GM23338 (cell line): ENCODE results near the gene TMEM141. TPM values are rescaled to one million over a fixed set of nuclear protein-coding genes. Genes with fewer than 3 reads are reported as not detected.

ENCODE experiments used
- ATAC-seq: fragments of 200-7000 bp; cut with Tn5 transposase; 3 replicates; pipeline ENCODE4 v1.9.1; 2020
- DNase-seq: peaks from one replicate; pipeline ENCODE4 v3.0.0-alpha.2; 2015; ENCODE audit warnings: low spot score
- H2AFZ ChIP-seq: fragments of 200-600 bp; sonication (generic); 2 replicates; pipeline ENCODE4 v1.8.0; 2016; ENCODE audit warnings: antibody characterized with exemption, mild to moderate bottlenecking, moderate library complexity
- H3F3A ChIP-seq: fragments of 200-600 bp; sonication (generic); replicated peaks from 2 replicates; pipeline ENCODE4 v1.8.0; 2017; ENCODE audit warnings: antibody characterized with exemption, mixed run types, low read depth
- H3K27ac ChIP-seq: fragments of 200-600 bp; sonication (generic); 2 replicates; pipeline ENCODE4 v1.6.1; 2016; ENCODE audit warnings: low read depth
- H3K27me3 ChIP-seq: fragments of 200-600 bp; sonication (generic); 2 replicates; pipeline ENCODE4 v1.8.0; 2016; ENCODE audit warnings: mild to moderate bottlenecking, mixed run types, moderate library complexity; ENCODE audit not compliant: insufficient read depth
- H3K36me3 ChIP-seq: fragments of 200-600 bp; sonication (generic); 2 replicates; pipeline ENCODE4 v1.8.0; 2016; ENCODE audit warnings: mild to moderate bottlenecking; ENCODE audit not compliant: insufficient read depth
- H3K4me1 ChIP-seq: fragments of 200-600 bp; sonication (generic); 2 replicates; pipeline ENCODE4 v1.8.0; 2016; ENCODE audit warnings: mild to moderate bottlenecking, moderate library complexity; ENCODE audit not compliant: insufficient read depth
- H3K4me2 ChIP-seq: fragments of 200-600 bp; sonication (generic); 2 replicates; pipeline ENCODE4 v1.7.1; 2017; ENCODE audit warnings: mixed run types
- H3K4me3 ChIP-seq: fragments of 200-600 bp; sonication (generic); 2 replicates; pipeline ENCODE4 v1.6.1; 2016; ENCODE audit warnings: mixed run types
- H3K79me2 ChIP-seq: fragments of 200-600 bp; sonication (generic); replicated peaks from 2 replicates; pipeline ENCODE4 v1.8.0; 2017; ENCODE audit warnings: mild to moderate bottlenecking; ENCODE audit not compliant: insufficient read depth
- H3K9me2 ChIP-seq: fragments of 200-600 bp; sonication (generic); 2 replicates; pipeline ENCODE4 v1.8.0; 2017; ENCODE audit not compliant: insufficient read depth
- H4K20me1 ChIP-seq: fragments of 200-600 bp; sonication (generic); replicated peaks from 2 replicates; pipeline ENCODE4 v1.8.0; 2017; ENCODE audit warnings: mild to moderate bottlenecking; ENCODE audit not compliant: insufficient read depth
- H3K27ac Mint-ChIP-seq: 2 replicates; pipeline ENCODE4 v1.8.0; 2020; ENCODE audit warnings: inconsistent platforms, mild to moderate bottlenecking, moderate library complexity, mixed read lengths
- H3K27me3 Mint-ChIP-seq: 3 replicates; pipeline ENCODE4 v1.8.0; 2022; ENCODE audit warnings: low read depth, mild to moderate bottlenecking, moderate library complexity, mixed read lengths, inconsistent platforms; ENCODE audit not compliant: insufficient read depth, poor library complexity
- H3K36me3 Mint-ChIP-seq: 3 replicates; pipeline ENCODE4 v1.8.0; 2021; ENCODE audit warnings: low read depth, mild to moderate bottlenecking, inconsistent platforms, moderate library complexity, mixed read lengths
- H3K4me1 Mint-ChIP-seq: 3 replicates; pipeline ENCODE4 v1.8.0; 2020; ENCODE audit warnings: mild to moderate bottlenecking, inconsistent platforms, mixed read lengths
- H3K4me3 Mint-ChIP-seq: 3 replicates; pipeline ENCODE4 v1.8.0; 2021; ENCODE audit warnings: moderate library complexity, mild to moderate bottlenecking, inconsistent platforms, mixed read lengths
- H3K9me3 Mint-ChIP-seq: 3 replicates; pipeline ENCODE4 v1.8.0; 2020; ENCODE audit warnings: moderate library complexity, mild to moderate bottlenecking, inconsistent platforms, mixed read lengths
- EZH2 ChIP-seq: fragments of 200-600 bp; sonication (generic); IDR thresholded peaks from one replicate; pipeline ENCODE4 v1.8.0; 2017; ENCODE audit warnings: antibody characterized with exemption, mild to moderate bottlenecking, low read depth; ENCODE audit not compliant: unreplicated experiment
- EZH2phosphoT487 ChIP-seq: fragments of 200-600 bp; sonication (generic); IDR thresholded peaks from one replicate; pipeline ENCODE4 v1.8.1; 2018; ENCODE audit warnings: antibody characterized with exemption; ENCODE audit not compliant: unreplicated experiment
- JUNB ChIP-seq: IDR thresholded peaks from one replicate; pipeline ENCODE4 v1.6.1; 2016; ENCODE audit warnings: antibody characterized with exemption; ENCODE audit not compliant: unreplicated experiment
- NANOG ChIP-seq: IDR thresholded peaks from 2 replicates; pipeline ENCODE4 v1.6.1; 2016; ENCODE audit warnings: antibody characterized with exemption, borderline replicate concordance
- POLR2AphosphoS5 ChIP-seq: IDR thresholded peaks from 2 replicates; pipeline ENCODE4 v1.6.1; 2016; ENCODE audit warnings: antibody characterized with exemption, low read depth
- REST ChIP-seq: IDR thresholded peaks from one replicate; pipeline ENCODE4 v1.6.1; 2018; ENCODE audit warnings: antibody characterized with exemption; ENCODE audit not compliant: unreplicated experiment
- ZNF331 ChIP-seq: fragments of 250-450 bp; sonication (Bioruptor Pico); IDR thresholded peaks from 2 replicates; pipeline ENCODE4 v1.5.0; 2020; ENCODE audit warnings: low read depth, mild to moderate bottlenecking, moderate library complexity
- polyA plus RNA-seq: library from polyadenylated mRNA; unstranded; fragments of >200 nt; fragmentation: Nextera tagmentation; extraction: Ambion mirVana; gene quantifications from 2 replicates; pipeline ENCODE4 v1.2.1, GENCODE V29; 2016
- total RNA-seq: library from RNA; depleted of rRNA; stranded (reverse); fragments of >200 nt; shearing (Covaris generic); gene quantifications from 2 replicates; pipeline ENCODE4 v1.2.3, GENCODE V29; 2014
- TF ChIP-seq, protein P1 (sequence below): fragments of 250-450 bp; sonication (Bioruptor Pico); IDR thresholded peaks from 2 replicates; pipeline ENCODE4 v1.5.0; 2020; ENCODE audit warnings: mild to moderate bottlenecking, moderate library complexity

Gene TMEM141
- total and polyA plus RNA-seq, 2 experiments from 2014 or later: 71.4 to 90.5 TPM

GRCh38 chr9:136750526-136750925 is 40.6 kb upstream of the TMEM141 start:
- H3K4me1 ChIP-seq: no peaks in the 10 kb centered on the region
- H3K36me3 ChIP-seq: no peaks in the 10 kb centered on the region
- no peak for TF ChIP-seq REST
- no peak for TF ChIP-seq ZNF331 (CRISPR knock-in tag)
- no peak for TF ChIP-seq JUNB
- TF ChIP-seq EZH2: no peak
- TF ChIP-seq, protein P1, sequence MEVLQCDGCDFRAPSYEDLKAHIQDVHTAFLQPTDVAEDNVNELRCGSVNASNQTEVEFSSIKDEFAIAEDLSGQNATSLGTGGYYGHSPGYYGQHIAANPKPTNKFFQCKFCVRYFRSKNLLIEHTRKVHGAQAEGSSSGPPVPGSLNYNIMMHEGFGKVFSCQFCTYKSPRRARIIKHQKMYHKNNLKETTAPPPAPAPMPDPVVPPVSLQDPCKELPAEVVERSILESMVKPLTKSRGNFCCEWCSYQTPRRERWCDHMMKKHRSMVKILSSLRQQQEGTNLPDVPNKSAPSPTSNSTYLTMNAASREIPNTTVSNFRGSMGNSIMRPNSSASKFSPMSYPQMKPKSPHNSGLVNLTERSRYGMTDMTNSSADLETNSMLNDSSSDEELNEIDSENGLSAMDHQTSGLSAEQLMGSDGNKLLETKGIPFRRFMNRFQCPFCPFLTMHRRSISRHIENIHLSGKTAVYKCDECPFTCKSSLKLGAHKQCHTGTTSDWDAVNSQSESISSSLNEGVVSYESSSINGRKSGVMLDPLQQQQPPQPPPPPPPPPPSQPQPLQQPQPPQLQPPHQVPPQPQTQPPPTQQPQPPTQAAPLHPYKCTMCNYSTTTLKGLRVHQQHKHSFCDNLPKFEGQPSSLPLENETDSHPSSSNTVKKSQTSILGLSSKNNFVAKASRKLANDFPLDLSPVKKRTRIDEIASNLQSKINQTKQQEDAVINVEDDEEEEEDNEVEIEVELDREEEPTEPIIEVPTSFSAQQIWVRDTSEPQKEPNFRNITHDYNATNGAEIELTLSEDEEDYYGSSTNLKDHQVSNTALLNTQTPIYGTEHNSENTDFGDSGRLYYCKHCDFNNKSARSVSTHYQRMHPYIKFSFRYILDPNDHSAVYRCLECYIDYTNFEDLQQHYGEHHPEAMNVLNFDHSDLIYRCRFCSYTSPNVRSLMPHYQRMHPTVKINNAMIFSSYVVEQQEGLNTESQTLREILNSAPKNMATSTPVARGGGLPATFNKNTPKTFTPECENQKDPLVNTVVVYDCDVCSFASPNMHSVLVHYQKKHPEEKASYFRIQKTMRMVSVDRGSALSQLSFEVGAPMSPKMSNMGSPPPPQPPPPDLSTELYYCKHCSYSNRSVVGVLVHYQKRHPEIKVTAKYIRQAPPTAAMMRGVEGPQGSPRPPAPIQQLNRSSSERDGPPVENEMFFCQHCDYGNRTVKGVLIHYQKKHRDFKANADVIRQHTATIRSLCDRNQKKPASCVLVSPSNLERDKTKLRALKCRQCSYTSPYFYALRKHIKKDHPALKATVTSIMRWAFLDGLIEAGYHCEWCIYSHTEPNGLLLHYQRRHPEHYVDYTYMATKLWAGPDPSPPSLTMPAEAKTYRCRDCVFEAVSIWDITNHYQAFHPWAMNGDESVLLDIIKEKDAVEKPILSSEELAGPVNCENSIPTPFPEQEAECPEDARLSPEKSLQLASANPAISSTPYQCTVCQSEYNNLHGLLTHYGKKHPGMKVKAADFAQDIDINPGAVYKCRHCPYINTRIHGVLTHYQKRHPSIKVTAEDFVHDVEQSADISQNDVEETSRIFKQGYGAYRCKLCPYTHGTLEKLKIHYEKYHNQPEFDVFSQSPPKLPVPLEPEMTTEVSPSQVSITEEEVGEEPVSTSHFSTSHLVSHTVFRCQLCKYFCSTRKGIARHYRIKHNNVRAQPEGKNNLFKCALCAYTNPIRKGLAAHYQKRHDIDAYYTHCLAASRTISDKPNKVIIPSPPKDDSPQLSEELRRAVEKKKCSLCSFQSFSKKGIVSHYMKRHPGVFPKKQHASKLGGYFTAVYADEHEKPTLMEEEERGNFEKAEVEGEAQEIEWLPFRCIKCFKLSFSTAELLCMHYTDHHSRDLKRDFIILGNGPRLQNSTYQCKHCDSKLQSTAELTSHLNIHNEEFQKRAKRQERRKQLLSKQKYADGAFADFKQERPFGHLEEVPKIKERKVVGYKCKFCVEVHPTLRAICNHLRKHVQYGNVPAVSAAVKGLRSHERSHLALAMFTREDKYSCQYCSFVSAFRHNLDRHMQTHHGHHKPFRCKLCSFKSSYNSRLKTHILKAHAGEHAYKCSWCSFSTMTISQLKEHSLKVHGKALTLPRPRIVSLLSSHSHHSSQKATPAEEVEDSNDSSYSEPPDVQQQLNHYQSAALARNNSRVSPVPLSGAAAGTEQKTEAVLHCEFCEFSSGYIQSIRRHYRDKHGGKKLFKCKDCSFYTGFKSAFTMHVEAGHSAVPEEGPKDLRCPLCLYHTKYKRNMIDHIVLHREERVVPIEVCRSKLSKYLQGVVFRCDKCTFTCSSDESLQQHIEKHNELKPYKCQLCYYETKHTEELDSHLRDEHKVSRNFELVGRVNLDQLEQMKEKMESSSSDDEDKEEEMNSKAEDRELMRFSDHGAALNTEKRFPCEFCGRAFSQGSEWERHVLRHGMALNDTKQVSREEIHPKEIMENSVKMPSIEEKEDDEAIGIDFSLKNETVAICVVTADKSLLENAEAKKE (CRISPR knock-in tag): no peak
- no peak for TF ChIP-seq EZH2phosphoT487
- no peak for TF ChIP-seq NANOG
- no peak for TF ChIP-seq POLR2AphosphoS5
- no peak overlapping the region for H3K4me3 Mint-ChIP-seq
- peaks cover 4% of the 10 kb centered on the region for H3K27me3 Mint-ChIP-seq
- H3K27me3 ChIP-seq: no peaks in the 10 kb centered on the region
- H3K27ac Mint-ChIP-seq: no peak overlapping the region
- peaks cover 18% of the 10 kb centered on the region for H3K9me3 Mint-ChIP-seq
- H4K20me1 ChIP-seq: no peaks in the 10 kb centered on the region
- no peaks in the 10 kb centered on the region for H3K9me2 ChIP-seq
- H3K4me1 Mint-ChIP-seq: no peaks in the 10 kb centered on the region; the same call in 2 of the 3 replicates
- H3K27ac ChIP-seq: no peak overlapping the region
- H3K4me3 ChIP-seq: no peak overlapping the region
- H2AFZ ChIP-seq: no peak overlapping the region
- no peaks in the 10 kb centered on the region for H3F3A ChIP-seq
- peaks cover 3% of the 10 kb centered on the region; the same call in 2 of the 3 replicates for H3K36me3 Mint-ChIP-seq
- H3K79me2 ChIP-seq: no peaks in the 10 kb centered on the region
- DNase-seq (no peak), ATAC-seq (no peak)
- H3K4me2 ChIP-seq: no peak overlapping the region
